HG03558 (cell line): ENCODE results near the gene SLC2A2.

Experiments used
- ATAC-seq: cut with Tn5 transposase; IDR thresholded peaks from one replicate; pipeline ENCODE4 v1.9.1; 2021; ENCODE audit warnings: moderate number of reproducible peaks; ENCODE audit not compliant: unreplicated experiment; ENCODE audit errors: extremely low read depth

The SLC2A2 gene

GRCh38 chr3:171039674-171040073 lies 13.2 kb upstream of the SLC2A2 start:
- no peak for ATAC-seq

- no peak for ATAC-seq
Measured at GRCh38 chr3:171038342-171038741, 11.8 kb upstream of the SLC2A2 start.

GRCh38 chr3:171028779-171029232 lies 2.3 kb upstream of the SLC2A2 start:
- no peak for ATAC-seq

- ATAC-seq, result no peak
Measured at GRCh38 chr3:171028025-171028778, 1.7 kb upstream of the SLC2A2 start.

- no peak for ATAC-seq
Measured at GRCh38 chr3:171023566-171023965, 3.0 kb downstream of the SLC2A2 start.

- no peak for ATAC-seq
Measured at GRCh38 chr3:171021377-171021776, 5.1 kb downstream of the SLC2A2 start.

GRCh38 chr3:171018156-171018935 lies 8.2 kb downstream of the SLC2A2 start:
- no peak for ATAC-seq

- ATAC-seq, result no peak
Measured at GRCh38 chr3:171013822-171014748, 12.4 kb downstream of the SLC2A2 start.

- no peak for ATAC-seq
Measured at GRCh38 chr3:171011873-171012336, 14.6 kb downstream of the SLC2A2 start.

GRCh38 chr3:171011109-171011872 lies 15.2 kb downstream of the SLC2A2 start:
- ATAC-seq, result no peak

- ATAC-seq, result no peak
Measured at GRCh38 chr3:171007316-171007715, 19.2 kb downstream of the SLC2A2 start.

GRCh38 chr3:171005648-171006047 lies 20.9 kb downstream of the SLC2A2 start:
- ATAC-seq, result no peak

- no peak for ATAC-seq
Measured at GRCh38 chr3:171001957-171002694, 24.4 kb downstream of the SLC2A2 start.

- no peak for ATAC-seq
Measured at GRCh38 chr3:171001250-171001893, 25.1 kb downstream of the SLC2A2 start.

GRCh38 chr3:171000281-171000680 lies 26.2 kb downstream of the SLC2A2 start:
- no peak for ATAC-seq

- no peak for ATAC-seq
Measured at GRCh38 chr3:170999737-171000242, 26.7 kb downstream of the SLC2A2 start.

- no peak for ATAC-seq
Measured at GRCh38 chr3:170997961-170998913, 28.3 kb downstream of the SLC2A2 start.
